BE2C (cell line): Measurements from ENCODE around the gene AKT1.

ENCODE experiments used
- DNase-seq: peaks from one replicate; pipeline ENCODE4 v3.0.0-alpha.2; 2020
- H3K27me3 ChIP-seq: fragments of 250-450 bp; sonication (Bioruptor Pico); 2 replicates; pipeline ENCODE4 v1.5.1; 2020; ENCODE audit warnings: mild to moderate bottlenecking
- H3K36me3 ChIP-seq: fragments of 250-450 bp; sonication (Bioruptor Pico); 2 replicates; pipeline ENCODE4 v1.5.1; 2020; ENCODE audit warnings: mild to moderate bottlenecking
- H3K4me1 ChIP-seq: fragments of 250-450 bp; sonication (Bioruptor Pico); 2 replicates; pipeline ENCODE4 v1.5.1; 2020
- H3K4me3 ChIP-seq: 2 replicates; pipeline ENCODE4 v1.5.1; 2011; ENCODE audit warnings: low read depth, low read length
- H3K9me3 ChIP-seq: fragments of 250-450 bp; sonication (Bioruptor Pico); 2 replicates; pipeline ENCODE4 v1.5.1; 2020
- CTCF ChIP-seq: IDR thresholded peaks from 2 replicates; pipeline ENCODE4 v1.5.1; 2012; ENCODE audit warnings: mild to moderate bottlenecking, low read depth, low read length

Gene AKT1

GRCh38 chr14:104781271-104782077 lies 14.1 kb downstream of the AKT1 start:
- no peaks in the 10 kb centered on the region for H3K4me1 ChIP-seq
- DNase-seq = no peak
- peaks cover 6% of the 10 kb centered on the region; the same call in 1 of the 2 replicates for H3K36me3 ChIP-seq
- TF ChIP-seq CTCF = no peak
- no peak overlapping the region for H3K4me3 ChIP-seq
- no peaks in the 10 kb centered on the region for H3K9me3 ChIP-seq
- H3K27me3 ChIP-seq = no peaks in the 10 kb centered on the region

GRCh38 chr14:104780513-104781030 lies 15.0 kb downstream of the AKT1 start:
- H3K4me3 ChIP-seq = no peak overlapping the region
- peaks cover 7% of the 10 kb centered on the region; the same call in 1 of the 2 replicates for H3K36me3 ChIP-seq
- H3K4me1 ChIP-seq = no peaks in the 10 kb centered on the region
- H3K9me3 ChIP-seq = no peaks in the 10 kb centered on the region
- DNase-seq = no peak
- no peaks in the 10 kb centered on the region for H3K27me3 ChIP-seq
- TF ChIP-seq CTCF = no peak

- Histone ChIP-seq H3K9me3 (no peaks in the 10 kb centered on the region), H3K4me3 (no peak overlapping the region), H3K36me3 (peaks cover 12% of the 10 kb centered on the region; the same call in 1 of the 2 replicates), H3K27me3 (no peaks in the 10 kb centered on the region), H3K4me1 (no peaks in the 10 kb centered on the region)
- DNase-seq = no peak
- no peak for TF ChIP-seq CTCF
These were observed 15.6 kb downstream of the AKT1 start for GRCh38 chr14:104779776-104780512.

- Histone ChIP-seq H3K4me1 (no peaks in the 10 kb centered on the region), H3K4me3 (no peak overlapping the region), H3K9me3 (no peaks in the 10 kb centered on the region), H3K27me3 (no peaks in the 10 kb centered on the region), H3K36me3 (peaks cover 17% of the 10 kb centered on the region)
- no peak for DNase-seq
- no peak for TF ChIP-seq CTCF
These were observed 16.7 kb downstream of the AKT1 start for GRCh38 chr14:104778694-104779331.

- TF ChIP-seq CTCF = no peak
- Histone ChIP-seq H3K4me1 (no peaks in the 10 kb centered on the region), H3K9me3 (no peaks in the 10 kb centered on the region), H3K27me3 (no peaks in the 10 kb centered on the region), H3K36me3 (peaks cover 22% of the 10 kb centered on the region), H3K4me3 (no peak overlapping the region)
- DNase-seq = no peak
These were observed 17.7 kb downstream of the AKT1 start for GRCh38 chr14:104777808-104778249.
